Psoas muscle (tissue), 8 donors: ENCODE data around the gene FANCC. TPM values are rescaled to one million over a fixed set of nuclear protein-coding genes. Genes with fewer than 3 reads are reported as not detected.

Experiments
- ATAC-seq, 4 donors: fragments of 200-7000 bp; cut with Tn5 transposase; one replicate each; pipeline ENCODE4 v1.9.1; 2020; ENCODE audit warnings: moderate library complexity in 3 of 4, mild to moderate bottlenecking in 2 of 4
- DNase-seq, 2 donors: peaks; one replicate each; pipeline ENCODE4 v3.0.0-alpha.2; 2020
- H3K27ac ChIP-seq: fragments of 200-600 bp; one replicate; pipeline ENCODE4 v1.8.0; 2022
- H3K27me3 ChIP-seq, 3 donors: fragments of 200-600 bp in 1 of 3; one replicate each; pipeline versions ENCODE4 v1.6.1 to v1.8.0; 2013 to 2022; ENCODE audit warnings: low read length in 2 of 3, mild to moderate bottlenecking in 2 of 3, moderate library complexity in 1 of 3; ENCODE audit not compliant: insufficient read depth in 3 of 3
- H3K36me3 ChIP-seq, 2 donors: fragments of 200-600 bp in 1 of 2; one replicate each; pipeline versions ENCODE4 v1.6.1 to v1.8.0; 2013 to 2022; ENCODE audit warnings: low read depth in 1 of 2, mild to moderate bottlenecking in 1 of 2, moderate library complexity in 1 of 2; ENCODE audit not compliant: insufficient read depth in 1 of 2
- H3K4me1 ChIP-seq: fragments of 200-600 bp; one replicate; pipeline ENCODE4 v1.8.0; 2022
- H3K4me3 ChIP-seq: fragments of 200-600 bp; one replicate; pipeline ENCODE4 v1.8.0; 2022; ENCODE audit warnings: mild to moderate bottlenecking
- H3K9me3 ChIP-seq: fragments of 200-600 bp; one replicate; pipeline ENCODE4 v1.8.0; 2022
- CTCF ChIP-seq: fragments of 200-600 bp; IDR thresholded peaks from one replicate; pipeline ENCODE4 v1.8.0; 2022; ENCODE audit warnings: antibody characterized with exemption
- WGBS, 3 donors: extraction: QIAGEN DNeasy Blood & Tissue Kit; methylation state at CpG; one replicate each; pipeline versions ENCODE4 v1.1.6 to v1.1.7; 2013; 5-methylcytosine and 5-hydroxymethylcytosine counted together
- intact Hi-C, 2 donors: fragments of 100-400 bp; cut with DNase I; formaldehyde crosslinking; loops; one replicate each; pipeline versions ENCODE4 v1.11.0 to v1.14.2; 2022
- polyA plus RNA-seq, 3 donors: library from polyadenylated mRNA; stranded (reverse); fragments of 200-250 nt; gene quantifications; one replicate each; pipeline ENCODE4 v1.2.3, GENCODE V29; 2013
- total RNA-seq, 4 donors: library from RNA; stranded (reverse); fragmentation: NEBNext Ultra II Directional in 2 of 4; extraction: Animal tissue kit (Norgen Biotek cat#: 25700) in 2 of 4; gene quantifications; one replicate each; pipeline versions ENCODE4 v1.2.1 to v1.2.4, GENCODE V29; 2021 to 2023
- donor health status: healthy with polysubstance abuse.
- donor health status: DM: no; HTN: no; CAD: no; lungs with moderate emphysema.
- donor health status: Bipolar disorder and iron deficiency.
- donor health status: healthy.
- donor health status: DM: yes; HTN: yes; CAD: no.
- donor health status: DM: no; HTN: no; CAD: no.
- donor health status: DM: no; HTN: no; CAD: no.
- donor health status: DM: yes; HTN: yes; CAD: no.

Gene FANCC
- total and polyA plus RNA-seq, 7 donors: 2.1 to 5.2 (median 3.6) TPM

- DNase-seq (no peak), ATAC-seq (no peak)
- TF ChIP-seq CTCF: no peak
- H3K4me1 ChIP-seq: peaks cover 5% of the 10 kb centered on the region
- no peaks in the 10 kb centered on the region for H3K9me3 ChIP-seq
- no peaks in the 10 kb centered on the region for H3K36me3 ChIP-seq
- no peaks in the 10 kb centered on the region for H3K27me3 ChIP-seq
- no peak overlapping the region for H3K4me3 ChIP-seq
- no peak overlapping the region for H3K27ac ChIP-seq
- intact Hi-C loops: loop anchor here in 1 of 2 donors (2.0 kb wide), 1 partner anchor 348 kb away; no protein-coding TSS in a partner anchor
- WGBS, 3 donors: 83 to 90% (median 88%) methylated on average over 5 of the region's 5 CpGs
Observed at GRCh38 chr9:95130484-95130883, 187.0 kb downstream of the FANCC start.

DNA sequence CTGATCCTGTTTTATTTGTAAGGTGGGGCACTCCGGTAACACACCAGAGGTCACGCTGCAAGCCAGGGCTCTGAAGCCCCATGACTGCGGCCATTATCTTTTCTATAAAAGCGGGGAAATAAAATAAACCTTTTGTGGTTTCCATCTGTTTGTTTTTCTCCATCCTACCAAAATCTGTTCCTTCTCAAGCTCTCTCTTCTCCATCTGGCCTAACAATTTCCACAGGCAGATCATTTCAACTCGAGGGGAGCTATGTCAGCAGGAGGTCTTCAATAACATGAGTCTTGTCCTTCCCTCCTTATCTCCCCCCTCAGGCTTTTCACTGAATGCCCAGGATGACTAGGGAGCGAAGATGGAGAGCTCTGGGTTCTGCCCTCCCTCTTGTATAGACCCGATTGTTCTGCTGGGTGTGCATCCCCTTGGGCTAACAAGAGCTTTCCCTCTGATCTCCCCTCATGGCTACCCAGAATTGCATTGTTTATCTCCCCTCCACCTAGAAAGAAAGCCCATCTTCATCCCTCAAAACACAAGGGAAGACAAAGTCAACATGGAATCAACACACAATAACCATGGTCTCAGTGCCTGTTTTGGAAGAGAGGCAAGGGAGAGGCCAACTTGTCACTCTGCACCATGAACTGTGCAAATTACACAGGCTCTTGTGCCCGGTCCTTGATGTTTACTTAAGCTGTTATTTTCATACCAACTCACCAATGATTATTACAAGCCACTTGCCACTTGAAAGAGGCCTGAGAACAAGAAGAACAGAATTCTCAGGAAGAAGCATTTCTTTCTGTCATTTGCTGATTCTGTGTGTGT is 187.8 kb downstream of the FANCC start:
- Histone ChIP-seq H3K27me3 (no peaks in the 10 kb centered on the region), H3K36me3 (no peaks in the 10 kb centered on the region), H3K9me3 (no peaks in the 10 kb centered on the region), H3K27ac (no peak overlapping the region), H3K4me3 (no peak overlapping the region), H3K4me1 (peaks cover 5% of the 10 kb centered on the region)
- no peak for TF ChIP-seq CTCF
- 84 to 89% (median 86%) methylated on average over 8 of the region's 8 CpGs for WGBS, 3 donors
- no peak for ATAC-seq
- intact Hi-C loops: loop anchor here (2.0 to 5.0 kb wide), 3 partner anchors 347 to 449 kb away; no protein-coding TSS in a partner anchor
- DNase-seq: no peak

- no peak overlapping the region for H3K4me3 ChIP-seq
- H3K27ac ChIP-seq: no peak overlapping the region
- ATAC-seq: no peak
- H3K27me3 ChIP-seq: no peaks in the 10 kb centered on the region
- peaks cover 5% of the 10 kb centered on the region for H3K4me1 ChIP-seq
- DNase-seq: no peak
- no peaks in the 10 kb centered on the region for H3K9me3 ChIP-seq
- WGBS, 3 donors: 78 to 89% (median 79%) methylated on average over 4 of the region's 4 CpGs
- intact Hi-C loops: loop anchor here in 1 of 2 donors (2.0 to 5.0 kb wide), 2 partner anchors 346 to 447 kb away; no protein-coding TSS in a partner anchor
- no peak for TF ChIP-seq CTCF
- H3K36me3 ChIP-seq: no peaks in the 10 kb centered on the region
Observed at GRCh38 chr9:95128177-95128524, 189.4 kb downstream of the FANCC start.

DNA sequence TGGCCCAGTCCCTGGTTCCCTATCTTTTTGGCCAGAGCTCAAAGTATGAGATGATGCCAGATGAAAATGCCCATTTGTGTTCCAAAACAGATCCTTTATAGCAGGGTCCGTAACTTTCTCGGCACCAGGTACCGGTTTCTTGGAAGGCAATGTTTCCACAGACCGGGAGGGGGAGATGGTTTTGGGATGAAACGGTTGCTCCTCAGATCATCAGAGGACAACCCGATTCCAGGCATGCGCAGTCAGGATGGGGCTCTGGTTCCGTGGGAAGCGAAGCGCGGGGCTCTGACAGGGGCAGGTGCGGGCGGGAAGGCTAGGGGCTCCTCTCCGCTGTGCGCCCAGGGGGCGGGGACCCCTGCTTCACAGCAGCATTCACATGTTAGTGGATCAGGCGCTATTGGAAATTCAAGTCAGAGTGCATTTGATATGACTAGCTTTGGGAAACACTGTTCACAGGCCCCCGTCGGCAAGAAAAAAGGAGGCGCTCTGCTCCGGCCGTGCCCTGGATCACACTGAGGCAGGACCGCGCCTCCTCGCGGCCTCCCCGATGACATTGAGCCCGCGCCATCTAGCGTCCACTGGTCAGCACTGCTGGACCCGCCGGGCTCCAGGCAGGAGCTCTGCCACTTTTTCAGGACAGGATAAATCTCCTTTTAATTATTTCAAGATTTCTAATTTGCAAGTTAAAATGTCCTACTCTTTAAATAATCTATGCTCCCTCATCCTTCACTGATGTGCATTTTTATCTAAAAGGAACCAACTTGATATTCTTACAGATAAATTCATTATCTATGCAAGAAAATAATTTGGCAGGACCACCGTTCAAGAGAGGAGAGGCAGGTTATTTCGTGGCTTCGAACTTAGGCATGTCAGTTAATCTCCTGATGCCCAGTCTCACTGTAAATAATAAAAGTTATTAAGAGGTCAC is 190.0 kb downstream of the FANCC start:
- intact Hi-C loops: loop anchor here in 1 of 2 donors (2.0 to 5.0 kb wide), 2 partner anchors 345 to 447 kb away; no protein-coding TSS in a partner anchor
- H3K4me1 ChIP-seq: peaks cover 5% of the 10 kb centered on the region
- peak; percentile 91 to 96 (median 93) for ATAC-seq

More for the DNA sequence above, 190.0 kb downstream of the FANCC start:
- no peaks in the 10 kb centered on the region for H3K27me3 ChIP-seq
- TF ChIP-seq CTCF: peak; percentile 97
- H3K4me3 ChIP-seq: peak overlapping the region; percentile 58
- WGBS, 3 donors: 6 to 11% (median 11%) methylated on average over 35 of the region's 35 CpGs
- H3K27ac ChIP-seq: peak overlapping the region; percentile 19
- DNase-seq: peak; percentile 88 to 93
- no peaks in the 10 kb centered on the region for H3K9me3 ChIP-seq
- no peaks in the 10 kb centered on the region for H3K36me3 ChIP-seq
